HepG2 (cell line): Measurements from ENCODE around the gene FAM117B. TPM values are rescaled to one million over a fixed set of nuclear protein-coding genes. Genes with fewer than 3 reads are reported as not detected.

Experiments
- ATAC-seq: fragments of 200-7000 bp; cut with Tn5 transposase; 3 replicates; pipeline ENCODE4 v1.9.1; 2020; ENCODE audit warnings: mild to moderate bottlenecking, moderate library complexity
- BruUV-seq: library from RNA; stranded (reverse); fragments of 400-500 nt; replicated peaks from 2 replicates; lab custom pipeline; 2021; lab: Mats Ljungman, UMichigan
- CTCF ChIA-PET: fragments of 300-600 bp; formaldehyde crosslinking; extraction: SDS; loops from one replicate; lab custom pipeline; 2021; ENCODE audit warnings: low total read pairs, inconsistent platforms, low intra/inter-chr PET ratio; lab: Yijun Ruan, JAX
- POLR2A ChIA-PET: fragments of 350-600 bp; sonication (Branson Sonifier 250); formaldehyde crosslinking; loops from one replicate; lab custom pipeline; 2020; ENCODE audit warnings: antibody characterized with exemption, inconsistent platforms; lab: Yijun Ruan, JAX
- DNase-seq: peaks from one replicate; pipeline ENCODE4 v3.0.0-alpha.2; 2015; ENCODE audit warnings: low spot score
- FAIRE-seq: peaks from 3 replicates; lab custom pipeline; 2011; peaks lifted over from hg19 to GRCh38; lab: Jason Lieb, UNC
- H2AFZ ChIP-seq: one replicate; pipeline ENCODE4 v1.6.1; 2011; ENCODE audit warnings: low read length, inconsistent platforms
- H3K27ac ChIP-seq: fragments of 300-600 bp; 3 replicates; pipeline ENCODE4 v1.8.0; 2011; ENCODE audit warnings: mixed run types, mild to moderate bottlenecking, mixed read lengths, low read length, inconsistent platforms; ENCODE audit not compliant: insufficient read depth; ENCODE audit errors: extremely low read length
- H3K27me3 ChIP-seq, 2 experiments: fragments of 200-600 bp in 1 of 2; 2 replicates in 1 of 2; 3 replicates in 1 of 2; pipeline versions ENCODE4 v1.6.0 to v1.8.0; 2011; ENCODE audit warnings: low read length in 2 of 2, mild to moderate bottlenecking in 2 of 2, moderate library complexity in 2 of 2, inconsistent platforms in 1 of 2; ENCODE audit not compliant: insufficient read depth in 2 of 2, control insufficient read depth in 1 of 2
- H3K36me3 ChIP-seq, 2 experiments: fragments of 200-600 bp in 1 of 2; replicated peaks in 1 of 2; 2 replicates in 1 of 2; 3 replicates in 1 of 2; pipeline versions ENCODE4 v1.5.1 to v1.8.0; 2011; ENCODE audit warnings: low read length in 2 of 2, inconsistent platforms in 1 of 2; ENCODE audit not compliant: insufficient read depth in 2 of 2, control insufficient read depth in 1 of 2
- H3K4me1 ChIP-seq: 2 replicates; pipeline ENCODE4 v1.5.1; 2012; ENCODE audit warnings: low read length, inconsistent platforms; ENCODE audit not compliant: insufficient read depth
- H3K4me2 ChIP-seq: 2 replicates; pipeline ENCODE4 v1.6.0; 2011; ENCODE audit warnings: low read depth, low read length, inconsistent platforms
- H3K4me3 ChIP-seq, 3 experiments: fragments of 200-600 bp in 1 of 3; sonication (generic), shearing (Covaris generic) in 1 of 3; replicated peaks in 1 of 3; 2 replicates each; pipeline ENCODE4 v1.5.1; 2011 to 2016; ENCODE audit warnings: low read length in 3 of 3, inconsistent platforms in 2 of 3, low read depth in 2 of 3, mild to moderate bottlenecking in 2 of 3, control low read depth in 1 of 3, mixed read lengths in 1 of 3; ENCODE audit not compliant: insufficient read depth in 1 of 3
- H3K79me2 ChIP-seq: one replicate; pipeline ENCODE4 v1.6.1; 2011; ENCODE audit warnings: low read length, inconsistent platforms; ENCODE audit not compliant: insufficient read depth
- H3K9ac ChIP-seq: 2 replicates; pipeline ENCODE4 v1.6.0; 2011; ENCODE audit warnings: mild to moderate bottlenecking, low read depth, low read length, inconsistent platforms; ENCODE audit not compliant: insufficient read depth
- H3K9me3 ChIP-seq: 2 replicates; pipeline ENCODE4 v1.5.1; 2012; ENCODE audit warnings: mild to moderate bottlenecking, low read length
- H4K20me1 ChIP-seq: 2 replicates; pipeline ENCODE4 v1.6.0; 2011; ENCODE audit warnings: inconsistent platforms, mild to moderate bottlenecking, low read length, moderate library complexity; ENCODE audit not compliant: insufficient read depth
- ATRX ChIP-seq: sonication (generic); formaldehyde crosslinking; IDR thresholded peaks from 2 replicates; pipeline ENCODE4 v1.4.0; 2020; ENCODE audit warnings: missing genetic modification reagents, borderline replicate concordance
- NPAS2 ChIP-seq: sonication (generic); formaldehyde crosslinking; IDR thresholded peaks from 2 replicates; pipeline ENCODE4 v1.8.0; 2022; ENCODE audit warnings: mild to moderate bottlenecking, missing genetic modification reagents, borderline replicate concordance
- RBM22 ChIP-seq: fragments of 200-400 bp; formaldehyde crosslinking; optimal IDR thresholded peaks from 2 replicates; pipeline ENCODE3; 2017; ENCODE audit warnings: mild to moderate bottlenecking, low read length, moderate library complexity
- SMAD3 ChIP-seq: sonication (generic); formaldehyde crosslinking; IDR thresholded peaks from 2 replicates; pipeline ENCODE4 v1.4.0; 2020; ENCODE audit warnings: missing genetic modification reagents
- TEAD2 ChIP-seq: sonication (generic); formaldehyde crosslinking; IDR thresholded peaks from 2 replicates; pipeline ENCODE4 v1.9.0; 2021; ENCODE audit warnings: missing genetic modification reagents
- ZBTB7B ChIP-seq: sonication (generic); formaldehyde crosslinking; IDR thresholded peaks from 2 replicates; pipeline ENCODE4 v1.4.0; 2020; ENCODE audit warnings: missing genetic modification reagents
- ZNF121 ChIP-seq: sonication (generic); formaldehyde crosslinking; IDR thresholded peaks from 2 replicates; pipeline ENCODE4 v1.5.0; 2020; ENCODE audit warnings: mild to moderate bottlenecking, missing genetic modification reagents
- ZNF264 ChIP-seq: sonication (generic); formaldehyde crosslinking; IDR thresholded peaks from 2 replicates; pipeline ENCODE4 v1.4.0; 2020; ENCODE audit warnings: missing genetic modification reagents
- ZNF3 ChIP-seq: IDR thresholded peaks from 2 replicates; pipeline ENCODE4 v1.7.0; 2017; ENCODE audit warnings: inconsistent platforms
- ZNF605 ChIP-seq: sonication (generic); formaldehyde crosslinking; IDR thresholded peaks from 2 replicates; pipeline ENCODE4 v1.8.0; 2022; ENCODE audit warnings: mild to moderate bottlenecking, missing genetic modification reagents
- ZNF629 ChIP-seq: sonication (generic); formaldehyde crosslinking; conservative IDR thresholded peaks from 2 replicates; pipeline ENCODE4 v1.5.0; 2020; ENCODE audit warnings: missing genetic modification reagents
- ZNF841 ChIP-seq: sonication (generic); formaldehyde crosslinking; IDR thresholded peaks from 2 replicates; pipeline ENCODE4 v1.8.1; 2023; ENCODE audit warnings: missing genetic modification reagents, borderline replicate concordance
- WGBS: methylation state at CpG from one replicate; pipeline ENCODE4 v1.1.6; 2017; ENCODE audit warnings: low lambda C conversion rate; 5-methylcytosine and 5-hydroxymethylcytosine counted together
- in situ Hi-C: cut with HindIII; loops from 2 replicates; pipeline ENCODE4 v1.10.0; 2017; ENCODE audit warnings: low pct_unique_long_range_greater_than_20kb; ENCODE audit not compliant: extremely low pct_ligation_motif_present
- intact Hi-C: fragments of 100-400 bp; cut with micrococcal nuclease; formaldehyde crosslinking; loops from one replicate; pipeline ENCODE4 v1.10.0; 2022; ENCODE audit not compliant: unreplicated experiment
- polyA plus RNA-seq, 8 experiments: library from polyadenylated mRNA; depleted of rRNA in 3 of 8; stranded (reverse) in 7 of 8; unstranded in 1 of 8; fragments of >200 nt; fragmentation: Illumina TruSeq in 4 of 8; extraction: Trizol in 4 of 8; gene quantifications; 2 replicates each; pipeline versions ENCODE4 v1.2.1 to v1.2.3, GENCODE V29; 2011 to 2016; ENCODE audit warnings: low read depth in 4 of 8, missing spikeins in 1 of 8, mixed read lengths in 1 of 8; ENCODE audit not compliant: insufficient read depth in 1 of 8
- total RNA-seq, 5 experiments: library from RNA; depleted of rRNA; stranded (reverse); fragments of >200 nt; fragmentation: Illumina TruSeq; extraction: Trizol; gene quantifications; 2 replicates each; pipeline ENCODE4 v1.2.3, GENCODE V29; 2016; ENCODE audit warnings: low read depth in 1 of 5

The FAM117B gene
- total and polyA plus RNA-seq, 2 of the 13 experiments (the other 11 are each of a cell fraction or from before 2014, with no cell fraction given), result 5.8 to 11.0 TPM

- peak; percentile 21 for DNase-seq
- Histone ChIP-seq H3K4me2 (no peak overlapping the region), H3K4me1 (peaks cover 10% of the 10 kb centered on the region), H3K36me3 (peaks cover 4 to 9% of the 10 kb centered on the region in 2 experiments; a peak in 3 of 5 replicates), H2AFZ (no peak overlapping the region), H3K4me3 (no peak overlapping the region), H3K27ac (no peak overlapping the region), H3K27me3 (no peaks in the 10 kb centered on the region), H3K9ac (no peak overlapping the region), H4K20me1 (no peaks in the 10 kb centered on the region), H3K9me3 (no peaks in the 10 kb centered on the region), H3K79me2 (no peaks in the 10 kb centered on the region)
- ATAC-seq, result peak; percentile 53
- peak; percentile 82 for FAIRE-seq
- intact Hi-C loops (no loop called here), in situ Hi-C loops (no loop called here)
- POLR2A ChIA-PET, result interaction anchor here (1.0 kb wide), 1 partner anchor 152 kb away, joined by 4 read pairs; the partner anchor contains the start of gene FAM117B
- 10% methylated on average over 2 of the region's 2 CpGs for WGBS
- TF ChIP-seq RBM22 (peak; percentile 31), ZNF629 (CRISPR knock-in tag) (peak; percentile 53; the same call in 1 of the 2 replicates), ZNF121 (CRISPR knock-in tag) (0 out of 2 replicates have a peak, but pooled peaks have one; percentile 23), ZBTB7B (CRISPR knock-in tag) (no peak), ZNF841 (CRISPR knock-in tag) (no peak)
- CTCF ChIA-PET, result no interaction called here
- BruUV-seq, result no TSS peak
Observed at GRCh38 chr2:202786842-202787241, 152.1 kb downstream of the FAM117B start.

- WGBS, result 95% methylated on average over 2 of the region's 2 CpGs
- in situ Hi-C loops, result no loop called here
Observed at GRCh38 chr2:202790676-202791075, 155.9 kb downstream of the FAM117B start.

More at GRCh38 chr2:202790676-202791075, 155.9 kb downstream of the FAM117B start:
- H3K9me3 ChIP-seq, result no peaks in the 10 kb centered on the region
- ATAC-seq, result no peak
- H2AFZ ChIP-seq, result no peak overlapping the region
- H3K4me1 ChIP-seq, result peaks cover 10% of the 10 kb centered on the region
- POLR2A ChIA-PET, result no interaction called here
- intact Hi-C loops, result no loop called here
- no peak overlapping the region for H3K4me2 ChIP-seq
- no peak overlapping the region for H3K4me3 ChIP-seq
- H3K9ac ChIP-seq, result no peak overlapping the region
- CTCF ChIA-PET, result no interaction called here
- FAIRE-seq, result no peak
- BruUV-seq, result no TSS peak
- no peaks in the 10 kb centered on the region for H4K20me1 ChIP-seq
- no peaks in the 10 kb centered on the region for H3K79me2 ChIP-seq
- TF ChIP-seq ZNF605 (CRISPR knock-in tag) (no peak), ZNF264 (no peak), TEAD2 (CRISPR knock-in tag) (no peak), NPAS2 (CRISPR knock-in tag) (no peak), SMAD3 (CRISPR knock-in tag) (no peak), ATRX (CRISPR knock-in tag) (no peak), ZNF3 (CRISPR knock-in tag) (no peak)
- peaks cover 4% of the 10 kb centered on the region in 2 experiments; a peak in 2 of 5 replicates for H3K36me3 ChIP-seq
- DNase-seq, result no peak
- H3K27me3 ChIP-seq, result no peaks in the 10 kb centered on the region
- no peak overlapping the region for H3K27ac ChIP-seq
